Mesothelial cell of epicardium (in vitro differentiated cells): ENCODE results near the gene PTCD1. TPM values are rescaled to one million over a fixed set of nuclear protein-coding genes. Genes with fewer than 3 reads are reported as not detected.

ENCODE experiments used
- DNase-seq, 2 experiments: peaks; one replicate each; pipeline ENCODE4 v3.0.0; 2021; ENCODE audit warnings: low spot score in 2 of 2; ENCODE audit not compliant: unreplicated experiment in 2 of 2
- H3K27ac Mint-ChIP-seq: 2 replicates; pipeline ENCODE4 v1.8.0; 2021; ENCODE audit warnings: mixed read lengths
- H3K27me3 Mint-ChIP-seq: 2 replicates; pipeline ENCODE4 v1.8.0; 2021; ENCODE audit warnings: low read depth, mixed read lengths
- H3K36me3 Mint-ChIP-seq: 2 replicates; pipeline ENCODE4 v1.8.0; 2021; ENCODE audit warnings: mixed read lengths
- H3K4me1 Mint-ChIP-seq: 2 replicates; pipeline ENCODE4 v1.8.0; 2021; ENCODE audit warnings: mixed read lengths
- H3K4me3 Mint-ChIP-seq: 2 replicates; pipeline ENCODE4 v1.8.0; 2021; ENCODE audit warnings: mild to moderate bottlenecking, moderate library complexity, mixed read lengths
- H3K9me3 Mint-ChIP-seq: 2 replicates; pipeline ENCODE4 v1.8.0; 2021; ENCODE audit warnings: mixed read lengths
- total RNA-seq: library from RNA; stranded (reverse); gene quantifications from 3 replicates; pipeline ENCODE4 v1.2.1, GENCODE V29; 2021
- TF ChIP-seq, protein P1 (sequence below): fragments of 200-600 bp; sonication (generic); IDR thresholded peaks from one replicate; pipeline ENCODE4 v1.5.0; 2021; ENCODE audit warnings: antibody characterized with exemption; ENCODE audit not compliant: unreplicated experiment

The PTCD1 gene
- total RNA-seq, 1 donor from 2014 or later, result 12.3 TPM

DNA sequence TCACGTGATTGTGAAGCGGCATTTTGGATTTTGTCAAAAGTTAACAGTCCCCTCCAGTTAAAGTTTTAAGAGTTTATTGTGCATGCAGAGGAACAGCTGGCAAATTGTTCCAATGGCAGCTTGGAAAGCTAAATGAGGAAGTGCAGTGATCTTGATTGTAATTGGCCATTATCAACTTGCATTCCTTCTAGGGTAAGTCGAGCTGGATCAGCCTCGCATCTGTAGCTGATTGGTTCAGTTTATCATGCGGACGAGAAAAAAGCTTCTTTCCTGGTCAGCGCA lies 34.7 kb upstream of the PTCD1 start:
- TF ChIP-seq, protein P1, sequence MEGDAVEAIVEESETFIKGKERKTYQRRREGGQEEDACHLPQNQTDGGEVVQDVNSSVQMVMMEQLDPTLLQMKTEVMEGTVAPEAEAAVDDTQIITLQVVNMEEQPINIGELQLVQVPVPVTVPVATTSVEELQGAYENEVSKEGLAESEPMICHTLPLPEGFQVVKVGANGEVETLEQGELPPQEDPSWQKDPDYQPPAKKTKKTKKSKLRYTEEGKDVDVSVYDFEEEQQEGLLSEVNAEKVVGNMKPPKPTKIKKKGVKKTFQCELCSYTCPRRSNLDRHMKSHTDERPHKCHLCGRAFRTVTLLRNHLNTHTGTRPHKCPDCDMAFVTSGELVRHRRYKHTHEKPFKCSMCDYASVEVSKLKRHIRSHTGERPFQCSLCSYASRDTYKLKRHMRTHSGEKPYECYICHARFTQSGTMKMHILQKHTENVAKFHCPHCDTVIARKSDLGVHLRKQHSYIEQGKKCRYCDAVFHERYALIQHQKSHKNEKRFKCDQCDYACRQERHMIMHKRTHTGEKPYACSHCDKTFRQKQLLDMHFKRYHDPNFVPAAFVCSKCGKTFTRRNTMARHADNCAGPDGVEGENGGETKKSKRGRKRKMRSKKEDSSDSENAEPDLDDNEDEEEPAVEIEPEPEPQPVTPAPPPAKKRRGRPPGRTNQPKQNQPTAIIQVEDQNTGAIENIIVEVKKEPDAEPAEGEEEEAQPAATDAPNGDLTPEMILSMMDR, result no peak
- no peak for DNase-seq
- H3K36me3 Mint-ChIP-seq, result peaks cover 9% of the 10 kb centered on the region
- peak overlapping the region; percentile 95 for H3K27ac Mint-ChIP-seq
- H3K4me3 Mint-ChIP-seq, result peak overlapping the region; percentile 91
- peaks cover 17% of the 10 kb centered on the region for H3K27me3 Mint-ChIP-seq
- H3K4me1 Mint-ChIP-seq, result peaks cover 9% of the 10 kb centered on the region
- H3K9me3 Mint-ChIP-seq, result no peaks in the 10 kb centered on the region

DNA sequence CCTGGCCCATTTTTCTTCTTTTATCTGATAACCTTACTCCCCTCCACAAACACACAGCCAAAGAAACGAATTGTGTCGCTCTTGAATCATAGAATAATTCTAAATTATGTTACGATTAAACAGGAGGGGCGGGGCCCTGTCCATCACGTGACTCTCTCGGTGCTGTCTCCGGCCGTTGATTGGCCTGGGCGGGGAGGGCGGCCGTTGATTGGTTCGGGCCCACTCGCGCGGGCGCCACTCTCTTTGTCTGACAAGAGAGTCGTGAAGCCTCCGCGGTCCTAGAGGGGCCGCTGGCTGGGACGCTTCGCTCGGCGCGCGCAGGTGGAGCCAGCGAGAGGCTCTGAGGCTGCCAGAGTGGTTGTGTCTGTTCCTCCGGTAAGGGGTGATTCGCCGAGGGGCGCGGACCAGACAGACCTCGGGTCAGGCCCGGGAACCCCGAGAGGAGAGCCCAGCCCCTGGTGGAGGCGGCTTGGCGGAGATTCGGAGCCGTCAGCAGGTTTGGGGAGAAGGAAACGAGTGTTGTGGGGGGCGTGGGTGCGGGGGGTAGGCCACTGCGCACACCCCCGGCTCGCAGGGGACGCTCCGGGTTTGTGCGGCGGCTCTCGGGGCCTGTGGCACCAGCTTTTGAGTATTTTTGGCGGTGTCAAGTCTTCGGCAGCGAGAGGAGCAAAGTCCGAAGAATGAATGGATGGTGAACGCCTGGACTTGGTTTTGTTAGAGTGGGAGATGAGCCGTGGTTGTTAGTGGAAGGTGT lies 34.1 kb upstream of the PTCD1 start, which contains the start of gene ZNF789:
ZNF789 (plus strand) TSS at position 330 of the 754 bp plus-strand sequence. CDS start 3,567 bp downstream, outside the sequence.
- DNase-seq, result peak; percentile 97 to 98
- Mint-ChIP-seq H3K27ac (peak within 1 kb of the TSS; percentile 95), H3K4me3 (peak within 1 kb of the TSS; percentile 91), H3K27me3 (peaks cover 17% of the 10 kb centered on the region), H3K9me3 (no peaks in the 10 kb centered on the region), H3K36me3 (peaks cover 9% of the 10 kb centered on the region), H3K4me1 (peaks cover 9% of the 10 kb centered on the region)
- TF ChIP-seq, protein P1, result no peak

DNA sequence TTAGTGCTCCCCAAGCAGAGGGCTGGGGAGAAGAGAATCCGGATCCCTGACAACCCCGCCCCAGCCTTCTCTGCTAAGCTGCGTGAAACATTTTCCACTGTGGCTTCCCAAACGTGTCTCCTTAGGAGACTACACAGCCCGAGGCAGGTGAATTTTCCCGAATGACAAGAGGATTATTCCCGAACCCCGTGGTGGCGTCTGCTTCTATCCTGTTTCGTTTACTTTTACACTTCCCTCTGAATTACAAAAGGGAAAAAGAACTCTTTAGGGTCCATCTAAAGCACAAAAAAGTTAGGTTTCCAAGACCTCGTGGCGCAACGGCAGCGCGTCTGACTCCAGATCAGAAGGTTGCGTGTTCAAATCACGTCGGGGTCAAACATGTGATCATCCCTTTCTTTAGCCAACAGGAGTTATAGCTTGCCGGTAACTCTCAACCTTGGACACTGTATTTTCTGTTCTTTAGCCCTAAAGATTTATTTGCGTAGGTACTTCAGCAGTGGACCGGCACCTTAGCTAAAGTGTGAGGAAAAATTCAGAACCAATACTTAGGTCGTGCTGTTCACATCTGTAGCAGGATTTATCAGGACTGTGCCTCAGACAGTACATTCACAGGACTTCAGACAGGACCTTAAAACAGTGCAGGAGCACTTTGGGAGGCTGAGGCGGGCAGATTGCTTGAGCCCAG lies 30.9 kb upstream of the PTCD1 start:
- Mint-ChIP-seq H3K4me3 (no peak overlapping the region), H3K27ac (no peak overlapping the region), H3K27me3 (peaks cover 17% of the 10 kb centered on the region), H3K36me3 (peaks cover 2% of the 10 kb centered on the region), H3K4me1 (peaks cover 19% of the 10 kb centered on the region), H3K9me3 (no peaks in the 10 kb centered on the region)
- TF ChIP-seq, protein P1, result no peak
- DNase-seq, result no peak

DNA sequence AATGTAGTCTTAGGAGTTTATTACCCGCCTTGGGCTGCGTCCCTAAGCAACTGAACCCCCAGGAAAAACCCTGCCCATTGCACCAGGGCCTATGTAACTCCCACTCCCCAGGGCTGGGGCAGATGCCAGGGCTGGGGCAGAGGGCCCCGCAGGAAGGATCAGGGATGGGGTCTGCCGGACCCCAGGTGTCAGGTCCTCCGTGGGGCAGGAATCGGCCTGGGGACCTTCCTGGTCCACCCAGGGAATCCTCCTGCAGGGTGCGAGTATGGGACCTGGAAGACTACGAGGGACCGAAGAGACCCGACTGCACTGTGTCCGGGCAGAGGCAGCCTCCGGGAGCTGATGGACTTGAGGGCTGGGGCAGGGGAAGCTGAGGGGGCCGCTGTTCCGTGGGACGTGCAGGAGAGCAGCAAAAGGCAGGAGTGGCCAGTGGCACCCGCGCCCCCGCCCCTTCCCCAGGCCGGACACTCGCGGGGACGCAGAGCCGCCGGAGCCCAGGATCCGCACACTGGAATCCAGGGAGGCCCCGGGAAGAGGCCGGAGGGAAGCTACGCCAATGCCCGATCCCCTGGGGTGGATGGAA lies 29.8 kb upstream of the PTCD1 start:
- Mint-ChIP-seq H3K27ac (no peak overlapping the region), H3K27me3 (peaks cover 17% of the 10 kb centered on the region), H3K9me3 (no peaks in the 10 kb centered on the region), H3K4me3 (no peak overlapping the region), H3K36me3 (peaks cover 7% of the 10 kb centered on the region), H3K4me1 (peaks cover 23% of the 10 kb centered on the region)
- TF ChIP-seq, protein P1, result no peak
- no peak for DNase-seq

DNA sequence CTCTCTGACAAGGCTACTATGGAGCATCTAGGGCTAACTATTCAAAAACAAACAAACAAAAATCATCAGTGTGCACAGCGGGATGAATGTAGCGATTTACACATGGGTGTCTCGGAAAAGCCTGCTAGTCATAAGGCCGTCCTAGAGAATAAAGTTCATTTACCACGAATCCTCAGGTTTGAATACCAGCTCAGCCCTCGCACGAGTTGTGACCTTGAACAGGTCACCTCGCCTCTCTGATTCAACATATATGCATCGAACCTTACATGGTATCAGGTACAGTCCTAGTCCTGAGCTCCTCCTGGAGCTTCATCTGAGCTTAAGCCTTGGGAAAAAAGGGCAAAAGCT lies 26.8 kb upstream of the PTCD1 start:
- H3K27me3 Mint-ChIP-seq, result peaks cover 12% of the 10 kb centered on the region
- peak overlapping the region; percentile 86 for H3K27ac Mint-ChIP-seq
- H3K4me3 Mint-ChIP-seq, result peak overlapping the region; percentile 88
- H3K4me1 Mint-ChIP-seq, result peaks cover 15% of the 10 kb centered on the region
- TF ChIP-seq, protein P1, result no peak
- DNase-seq, result no peak
- no peaks in the 10 kb centered on the region for H3K9me3 Mint-ChIP-seq
- peaks cover 16% of the 10 kb centered on the region for H3K36me3 Mint-ChIP-seq
